A549 (cell line): ENCODE results near the gene KATNAL1. TPM values are rescaled to one million over a fixed set of nuclear protein-coding genes. Genes with fewer than 3 reads are reported as not detected.
"Not testable (repeated sequence)": the region's sequence is repeated elsewhere in the genome, so short reads cannot be mapped to it uniquely, and the experiment has no call there.

ENCODE experiments used
- ATAC-seq, 2 experiments: fragments of 200-7000 bp in 1 of 2; fragments of >200 bp in 1 of 2; cut with Nextera tagmentation in 1 of 2; cut with Tn5 transposase in 1 of 2; 3 replicates each; pipeline versions ENCODE4 v1.8.0 to v1.9.1; 2018 to 2020; ENCODE audit warnings: mild to moderate bottlenecking in 1 of 2, moderate library complexity in 1 of 2
- CTCF ChIA-PET: fragments of 300-600 bp; sonication (Branson Sonifier 250); formaldehyde crosslinking; extraction: SDS; loops from one replicate; lab custom pipeline; 2021; ENCODE audit warnings: antibody characterized with exemption, inconsistent platforms; lab: Yijun Ruan, JAX
- POLR2A ChIA-PET: fragments of 350-600 bp; formaldehyde crosslinking; extraction: SDS; loops from one replicate; lab custom pipeline; 2021; ENCODE audit warnings: antibody characterized with exemption, inconsistent platforms; lab: Yijun Ruan, JAX
- DNase-seq, 2 experiments: peaks; one replicate each; pipeline versions ENCODE4 v3.0.0 to v3.0.0-alpha.2; 2011 to 2016; ENCODE audit warnings: low read depth in 1 of 2, low spot score in 1 of 2
- FAIRE-seq: peaks from 2 replicates; lab custom pipeline; 2011; peaks lifted over from hg19 to GRCh38; lab: Jason Lieb, UNC
- H3K27ac ChIP-seq, 2 experiments: fragments of >200 bp; sonication (Bioruptor Twin); formaldehyde crosslinking; 3 replicates each; pipeline ENCODE4 v1.5.1; 2016 to 2017
- H3K4me1 ChIP-seq: fragments of >200 bp; sonication (Bioruptor Twin); formaldehyde crosslinking; 3 replicates; pipeline ENCODE4 v1.6.1; 2016
- H3K4me2 ChIP-seq: fragments of >200 bp; sonication (Bioruptor Twin); formaldehyde crosslinking; 3 replicates; pipeline ENCODE4 v1.6.1; 2016
- H3K4me3 ChIP-seq: fragments of >200 bp; sonication (Bioruptor Twin); formaldehyde crosslinking; 3 replicates; pipeline ENCODE4 v1.5.1; 2016
- H3K9me3 ChIP-seq: fragments of >200 bp; sonication (Bioruptor Twin); formaldehyde crosslinking; 3 replicates; pipeline ENCODE4 v1.6.1; 2016
- ATOH8 ChIP-seq: fragments of 250-450 bp; sonication (Bioruptor Pico); IDR thresholded peaks from 2 replicates; pipeline ENCODE4 v1.5.0; 2020; ENCODE audit warnings: low read depth, mild to moderate bottlenecking, moderate library complexity
- BCL3 ChIP-seq: fragments of >200 bp; sonication (Bioruptor Twin); formaldehyde crosslinking; IDR thresholded peaks from 3 replicates; pipeline ENCODE4 v1.6.1; 2016
- BHLHE40 ChIP-seq: IDR thresholded peaks from 2 replicates; pipeline ENCODE4 v1.6.1; 2012; ENCODE audit warnings: low read depth, low read length, inconsistent platforms
- CBX8 ChIP-seq: fragments of 200-600 bp; sonication (generic); IDR thresholded peaks from 2 replicates; pipeline ENCODE4 v1.6.1; 2016
- CEBPB ChIP-seq, 2 experiments: fragments of >200 bp in 1 of 2; sonication (Bioruptor Twin) in 1 of 2; formaldehyde crosslinking in 1 of 2; IDR thresholded peaks; 2 replicates each; pipeline ENCODE4 v1.6.1; 2012 to 2016
- EHF ChIP-seq: fragments of 250-450 bp; sonication (Bioruptor Pico); IDR thresholded peaks from 2 replicates; pipeline ENCODE4 v1.5.0; 2020; ENCODE audit warnings: mild to moderate bottlenecking
- ESRRA ChIP-seq: fragments of 150-350 bp; IDR thresholded peaks from 2 replicates; pipeline ENCODE4 v1.6.1; 2014; ENCODE audit warnings: mild to moderate bottlenecking, low read length, borderline replicate concordance
- FOSL2 ChIP-seq, 2 experiments: fragments of 450-650 bp in 1 of 2; fragments of >200 bp in 1 of 2; sonication (Bioruptor Twin) in 1 of 2; formaldehyde crosslinking; IDR thresholded peaks; 2 replicates each; pipeline versions ENCODE4 v1.5.0 to v1.6.1; 2016 to 2020; ENCODE audit warnings: mild to moderate bottlenecking in 1 of 2, moderate library complexity in 1 of 2
- HDAC2 ChIP-seq: fragments of 200-600 bp; sonication (generic); IDR thresholded peaks from 2 replicates; pipeline ENCODE4 v1.6.1; 2016
- HOXB13 ChIP-seq: fragments of 250-450 bp; sonication (Bioruptor Pico); IDR thresholded peaks from 2 replicates; pipeline ENCODE4 v1.5.0; 2020; ENCODE audit warnings: low read depth, mild to moderate bottlenecking, moderate library complexity
- HOXB5 ChIP-seq: fragments of 250-450 bp; sonication (Bioruptor Pico); IDR thresholded peaks from 2 replicates; pipeline ENCODE4 v1.5.0; 2020; ENCODE audit warnings: mild to moderate bottlenecking, moderate library complexity
- KDM5A ChIP-seq: fragments of 200-600 bp; sonication (generic); IDR thresholded peaks from 2 replicates; pipeline ENCODE4 v1.6.1; 2016; ENCODE audit warnings: antibody characterized with exemption, mild to moderate bottlenecking
- MAFK ChIP-seq: fragments of 450-650 bp; IDR thresholded peaks from 2 replicates; pipeline ENCODE4 v1.6.1; 2014; ENCODE audit not compliant: partially characterized antibody
- PHF8 ChIP-seq: fragments of 200-600 bp; sonication (generic); IDR thresholded peaks from 2 replicates; pipeline ENCODE4 v1.6.1; 2016; ENCODE audit warnings: low read depth, mild to moderate bottlenecking, antibody characterized with exemption, moderate library complexity, borderline replicate concordance
- RAD21 ChIP-seq, 2 experiments: fragments of >200 bp in 1 of 2; sonication (Bioruptor Twin) in 1 of 2; formaldehyde crosslinking in 1 of 2; IDR thresholded peaks in 1 of 2; conservative IDR thresholded peaks in 1 of 2; 2 replicates in 1 of 2; 3 replicates in 1 of 2; pipeline ENCODE4 v1.6.1; 2012 to 2018; ENCODE audit warnings: inconsistent platforms in 1 of 2
- RARB ChIP-seq: fragments of 250-450 bp; sonication (Bioruptor Pico); IDR thresholded peaks from 2 replicates; pipeline ENCODE4 v1.8.0; 2021; ENCODE audit warnings: mild to moderate bottlenecking, moderate library complexity
- RCOR1 ChIP-seq: fragments of 150-350 bp; IDR thresholded peaks from 2 replicates; pipeline ENCODE4 v1.6.1; 2014; ENCODE audit warnings: antibody characterized with exemption, low read length, low read depth
- REST ChIP-seq: fragments of 200-600 bp; sonication (generic); IDR thresholded peaks from 2 replicates; pipeline ENCODE4 v1.6.1; 2016; ENCODE audit warnings: antibody characterized with exemption, mild to moderate bottlenecking, moderate library complexity
- RNF2 ChIP-seq: fragments of 200-600 bp; sonication (generic); IDR thresholded peaks from 2 replicates; pipeline ENCODE4 v1.6.1; 2016; ENCODE audit warnings: low read depth, mild to moderate bottlenecking, antibody characterized with exemption, moderate library complexity, borderline replicate concordance
- SMC3 ChIP-seq: fragments of >200 bp; sonication (Bioruptor Twin); formaldehyde crosslinking; IDR thresholded peaks from 3 replicates; pipeline ENCODE4 v1.6.1; 2018; ENCODE audit warnings: inconsistent platforms
- SREBF2 ChIP-seq: fragments of 450-650 bp; IDR thresholded peaks from 2 replicates; pipeline ENCODE4 v1.6.1; 2014; ENCODE audit warnings: mild to moderate bottlenecking, moderate library complexity
- TFCP2L1 ChIP-seq: fragments of 250-450 bp; sonication (Bioruptor Pico); IDR thresholded peaks from 2 replicates; pipeline ENCODE4 v1.5.0; 2021; ENCODE audit warnings: mild to moderate bottlenecking
- ZFP36 ChIP-seq: fragments of 450-650 bp; IDR thresholded peaks from 2 replicates; pipeline ENCODE4 v1.6.1; 2014; ENCODE audit warnings: borderline replicate concordance; ENCODE audit not compliant: partially characterized antibody
- ZSCAN20 ChIP-seq: fragments of 250-450 bp; sonication (Bioruptor Pico); IDR thresholded peaks from 2 replicates; pipeline ENCODE4 v1.8.0; 2022; ENCODE audit warnings: mild to moderate bottlenecking, moderate library complexity
- WGBS: methylation state at CpG from one replicate; pipeline ENCODE4 v1.1.6; 2017; ENCODE audit errors: missing lambda C conversion rate; 5-methylcytosine and 5-hydroxymethylcytosine counted together
- polyA plus RNA-seq, 4 experiments: library from polyadenylated mRNA; depleted of rRNA in 3 of 4; stranded (reverse); fragments of >200 nt; fragmentation: RNase III in 1 of 4; extraction: RNeasy Plus Mini Kit Qiagen cat#74134 plus additional on column Dnase treatment in 1 of 4; gene quantifications; 2 replicates in 3 of 4; 3 replicates in 1 of 4; pipeline ENCODE4 v1.2.3, GENCODE V29; 2011 to 2017
- TF ChIP-seq, protein P1 (sequence below): IDR thresholded peaks from 2 replicates; pipeline ENCODE4 v1.6.1; 2012
- TF ChIP-seq, protein P2 (sequence below): fragments of 450-650 bp; IDR thresholded peaks from 2 replicates; pipeline ENCODE4 v1.6.1; 2014; ENCODE audit warnings: antibody characterized with exemption

Gene KATNAL1
- polyA plus RNA-seq, 2 of the 4 experiments (the other 2 are of a cell fraction) = 7.9 to 10.5 TPM

DNA sequence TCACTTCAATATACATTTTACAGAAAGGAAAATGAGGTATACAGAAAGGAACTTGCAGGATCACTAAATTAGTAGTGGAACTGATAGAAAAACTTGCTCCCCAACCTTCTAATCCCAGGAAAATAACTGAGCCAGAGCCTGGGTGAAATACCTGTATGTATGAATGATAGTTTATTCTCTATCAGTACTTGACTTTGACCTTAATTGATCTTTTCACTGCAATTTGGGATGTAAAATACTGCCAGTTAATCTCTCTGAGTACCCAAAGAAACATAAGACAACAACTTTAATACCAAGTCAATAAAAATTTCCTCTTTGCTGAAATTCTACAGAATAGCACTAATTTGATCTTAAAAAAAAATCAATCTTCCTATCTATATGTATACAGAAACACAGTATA is 33.3 kb downstream of the KATNAL1 start:
- DNase-seq = no peak
- no peak for FAIRE-seq
- POLR2A ChIA-PET = no interaction called here
- TF ChIP-seq ESRRA (no peak), REST (no peak), EHF (CRISPR knock-in tag) (no peak), KDM5A (no peak), RARB (CRISPR knock-in tag) (no peak), CBX8 (no peak), ZSCAN20 (CRISPR knock-in tag) (no peak), HDAC2 (no peak), MAFK (no peak), SREBF2 (no peak), TFCP2L1 (CRISPR knock-in tag) (no peak), BCL3 (no peak), BHLHE40 (no peak)
- Histone ChIP-seq H3K27ac (no peak overlapping the region), H3K4me1 (no peaks in the 10 kb centered on the region), H3K4me2 (no peak overlapping the region), H3K4me3 (no peak overlapping the region), H3K9me3 (no peaks in the 10 kb centered on the region)
- no peak for ATAC-seq
- CTCF ChIA-PET = no interaction called here

DNA sequence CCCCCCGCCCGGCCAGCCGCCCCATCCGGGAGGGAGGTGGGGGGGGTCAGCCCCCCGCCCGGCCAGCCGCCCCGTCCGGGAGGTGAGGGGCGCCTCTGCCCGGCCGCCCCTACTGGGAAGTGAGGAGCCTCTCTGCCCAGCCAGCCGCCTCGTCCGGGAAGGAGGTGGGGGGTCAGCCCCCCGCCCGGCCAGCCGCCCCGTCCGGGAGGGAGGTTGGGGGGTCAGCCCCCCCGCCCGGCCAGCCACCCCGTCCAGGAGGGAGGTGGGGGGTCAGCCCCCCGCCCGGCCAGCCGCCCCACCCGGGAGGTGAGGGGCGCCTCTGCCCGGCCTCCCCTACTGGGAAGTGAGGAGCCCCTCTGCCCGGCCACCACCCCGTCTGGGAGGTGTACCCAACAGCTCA is 37.3 kb downstream of the KATNAL1 start:
- DNase-seq, H3K27ac ChIP-seq, H3K4me1 ChIP-seq, H3K4me3 ChIP-seq, FAIRE-seq, CTCF ChIA-PET, H3K4me2 ChIP-seq, H3K9me3 ChIP-seq, POLR2A ChIA-PET, ATAC-seq: not testable (repeated sequence)
- WGBS = no CpG with 5 or more reads among the region's 31 CpGs

- Histone ChIP-seq H3K4me3 (no peak overlapping the region), H3K4me1 (no peaks in the 10 kb centered on the region), H3K4me2 (no peak overlapping the region), H3K9me3 (no peaks in the 10 kb centered on the region), H3K27ac (no peak overlapping the region)
- no peak for TF ChIP-seq RAD21 (conservative IDR thresholded peaks at IDR 0.05 in 1 of 2, IDR thresholded peaks at IDR 0.05 in 1 of 2)
- TF ChIP-seq ZFP36 = no peak
- no peak for TF ChIP-seq HOXB5 (CRISPR knock-in tag)
- TF ChIP-seq, protein P1, sequence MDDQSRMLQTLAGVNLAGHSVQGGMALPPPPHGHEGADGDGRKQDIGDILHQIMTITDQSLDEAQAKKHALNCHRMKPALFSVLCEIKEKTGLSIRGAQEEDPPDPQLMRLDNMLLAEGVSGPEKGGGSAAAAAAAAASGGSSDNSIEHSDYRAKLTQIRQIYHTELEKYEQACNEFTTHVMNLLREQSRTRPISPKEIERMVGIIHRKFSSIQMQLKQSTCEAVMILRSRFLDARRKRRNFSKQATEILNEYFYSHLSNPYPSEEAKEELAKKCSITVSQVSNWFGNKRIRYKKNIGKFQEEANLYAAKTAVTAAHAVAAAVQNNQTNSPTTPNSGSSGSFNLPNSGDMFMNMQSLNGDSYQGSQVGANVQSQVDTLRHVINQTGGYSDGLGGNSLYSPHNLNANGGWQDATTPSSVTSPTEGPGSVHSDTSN = no peak
- TF ChIP-seq RCOR1 = no peak
- TF ChIP-seq SREBF2 = no peak
- no peak for TF ChIP-seq HOXB13 (CRISPR knock-in tag)
- no peak for TF ChIP-seq PHF8
- no peak for TF ChIP-seq CEBPB (IDR thresholded peaks at IDR 0.05)
- no peak for TF ChIP-seq HDAC2
- no peak for TF ChIP-seq SMC3
- no peak for TF ChIP-seq FOSL2 (IDR thresholded peaks at IDR 0.05)
- TF ChIP-seq FOSL2 (CRISPR knock-in tag; IDR thresholded peaks at IDR 0.05) = no peak
- TF ChIP-seq, protein P2, sequence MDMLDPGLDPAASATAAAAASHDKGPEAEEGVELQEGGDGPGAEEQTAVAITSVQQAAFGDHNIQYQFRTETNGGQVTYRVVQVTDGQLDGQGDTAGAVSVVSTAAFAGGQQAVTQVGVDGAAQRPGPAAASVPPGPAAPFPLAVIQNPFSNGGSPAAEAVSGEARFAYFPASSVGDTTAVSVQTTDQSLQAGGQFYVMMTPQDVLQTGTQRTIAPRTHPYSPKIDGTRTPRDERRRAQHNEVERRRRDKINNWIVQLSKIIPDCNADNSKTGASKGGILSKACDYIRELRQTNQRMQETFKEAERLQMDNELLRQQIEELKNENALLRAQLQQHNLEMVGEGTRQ = no peak
- no peak for TF ChIP-seq RNF2
- TF ChIP-seq ATOH8 (CRISPR knock-in tag) = no peak
- no peak for TF ChIP-seq RARB (CRISPR knock-in tag)
- ATAC-seq = no peak
- FAIRE-seq = no peak
- WGBS = 7% methylated on average over 1 of the region's 1 CpG
- ChIA-PET CTCF (no interaction called here), POLR2A (no interaction called here)
- no peak for DNase-seq
Measured at GRCh38 chr13:30268673-30269072, 38.7 kb downstream of the KATNAL1 start.
